ENCODE data around the gene UNG.
"Not testable (repeated sequence)": the region's sequence is repeated elsewhere in the genome, so short reads cannot be mapped to it uniquely, and the experiment has no call there.

Gene UNG

GRCh38 chr12:109124878-109125648 lies 27.7 kb downstream of the UNG start:
- no peak for DNase-seq

- DNase-seq = no peak
Measured at GRCh38 chr12:109125791-109126190, 28.4 kb downstream of the UNG start.

GRCh38 chr12:109126784-109127183 lies 29.4 kb downstream of the UNG start:
- no peak for DNase-seq

GRCh38 chr12:109127533-109128242 lies 30.3 kb downstream of the UNG start:
- no peak for DNase-seq

GRCh38 chr12:109130297-109131153 lies 33.1 kb downstream of the UNG start:
- no peak for DNase-seq

- no peak for DNase-seq
Measured at GRCh38 chr12:109131154-109132050, 34.0 kb downstream of the UNG start.

- DNase-seq = no peak
Measured at GRCh38 chr12:109134186-109134917, 37.0 kb downstream of the UNG start.

GRCh38 chr12:109137055-109137454 lies 39.7 kb downstream of the UNG start:
- DNase-seq = no peak

- no peak for DNase-seq
Measured at GRCh38 chr12:109139360-109139759, 42.0 kb downstream of the UNG start.

- DNase-seq = no peak
Measured at GRCh38 chr12:109139791-109140190, 42.4 kb downstream of the UNG start.

- DNase-seq = no peak
Measured at GRCh38 chr12:109140560-109140959, 43.2 kb downstream of the UNG start.

GRCh38 chr12:109144224-109144623 lies 46.8 kb downstream of the UNG start:
- DNase-seq = no peak

GRCh38 chr12:109147126-109147525 lies 49.7 kb downstream of the UNG start:
- not testable (repeated sequence) for DNase-seq

GRCh38 chr12:109147954-109148353 lies 50.6 kb downstream of the UNG start:
- no peak for DNase-seq

GRCh38 chr12:109150124-109150640 lies 52.8 kb downstream of the UNG start:
- no peak for DNase-seq

GRCh38 chr12:109151457-109151856 lies 54.1 kb downstream of the UNG start:
- no peak for DNase-seq

- DNase-seq = no peak
Measured at GRCh38 chr12:109153821-109154441, 56.5 kb downstream of the UNG start.

GRCh38 chr12:109154451-109155438 lies 57.3 kb downstream of the UNG start:
- peak; percentile 64 for DNase-seq

GRCh38 chr12:109156036-109156435 lies 58.6 kb downstream of the UNG start:
- DNase-seq = no peak

GRCh38 chr12:109156586-109156985 lies 59.2 kb downstream of the UNG start:
- DNase-seq = no peak

Data from NCI-H446 treated with DMSO at 0.1 percent for 48 hours (cell line).